WERI-Rb-1 (cell line): Measurements from ENCODE around the gene HSD17B8.
A peak's percentile ranks its signal among the peaks of the same experiment; 100 is the strongest.

Experiments
- DNase-seq: peaks from one replicate; pipeline ENCODE4 v3.0.0-alpha.2; 2020
- H3K27ac ChIP-seq: fragments of 250-450 bp; sonication (Bioruptor Pico); 2 replicates; pipeline ENCODE4 v1.5.1; 2020; ENCODE audit warnings: mild to moderate bottlenecking, moderate library complexity
- H3K27me3 ChIP-seq: fragments of 250-450 bp; sonication (Bioruptor Pico); 2 replicates; pipeline ENCODE4 v1.5.1; 2021; ENCODE audit warnings: mild to moderate bottlenecking, low read depth, moderate library complexity; ENCODE audit not compliant: insufficient read depth, severe bottlenecking
- H3K36me3 ChIP-seq: fragments of 250-450 bp; sonication (Bioruptor Pico); 2 replicates; pipeline ENCODE4 v1.5.1; 2020; ENCODE audit warnings: mild to moderate bottlenecking, moderate library complexity
- H3K4me3 ChIP-seq: 2 replicates; pipeline ENCODE4 v1.5.1; 2011; ENCODE audit warnings: low read depth, mild to moderate bottlenecking, control low read depth, low read length
- H3K9me3 ChIP-seq: fragments of 250-450 bp; sonication (Bioruptor Pico); 2 replicates; pipeline ENCODE4 v1.5.1; 2021; ENCODE audit warnings: mild to moderate bottlenecking, moderate library complexity; ENCODE audit not compliant: severe bottlenecking
- TF ChIP-seq, protein P1 (sequence below): IDR thresholded peaks from 2 replicates; pipeline ENCODE4 v1.5.1; 2011; ENCODE audit warnings: low read depth, mild to moderate bottlenecking, control low read depth, inconsistent platforms, low read length

Gene HSD17B8

DNA sequence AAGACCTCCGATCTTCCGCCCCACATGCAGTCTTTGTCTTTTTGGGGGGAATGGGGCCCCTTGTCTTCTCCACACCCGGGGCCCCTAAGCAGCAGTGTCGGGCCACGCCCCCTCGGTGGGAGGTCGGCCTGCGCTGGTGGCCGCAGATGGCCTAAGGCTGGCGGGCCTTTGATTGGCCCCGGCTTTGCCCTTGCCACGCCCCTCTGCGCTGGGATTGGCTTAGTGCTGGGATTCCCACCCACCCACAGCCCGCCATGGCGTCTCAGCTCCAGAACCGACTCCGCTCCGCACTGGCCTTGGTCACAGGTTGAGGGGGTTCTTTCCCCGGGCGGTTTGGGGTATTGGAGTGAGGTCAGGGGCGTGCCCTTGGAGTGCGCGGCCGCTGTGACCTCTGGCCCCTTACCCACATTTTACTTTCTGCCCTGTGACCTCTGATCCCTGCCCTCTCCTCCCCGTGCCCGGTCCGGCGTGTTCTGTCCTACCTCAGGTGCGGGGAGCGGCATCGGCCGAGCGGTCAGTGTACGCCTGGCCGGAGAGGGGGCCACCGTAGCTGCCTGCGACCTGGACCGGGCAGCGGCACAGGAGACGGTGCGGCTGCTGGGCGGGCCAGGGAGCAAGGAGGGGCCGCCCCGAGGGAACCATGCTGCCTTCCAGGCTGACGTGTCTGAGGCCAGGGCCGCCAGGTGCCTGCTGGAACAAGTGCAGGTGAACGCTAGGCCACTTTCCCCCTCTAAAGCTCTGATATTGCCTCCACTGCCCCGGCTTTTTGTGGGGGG, at the start of gene HSD17B8:
Gene HSD17B8, plus strand, starts transcription at position 241 of the 776 bp plus-strand sequence. Its CDS starts 14 bp downstream, at position 255.
- Histone ChIP-seq H3K36me3 (peaks cover 41% of the 10 kb centered on the region), H3K27ac (peak within 1 kb of the TSS; percentile 90), H3K4me3 (peak within 1 kb of the TSS; percentile 88), H3K9me3 (no peaks in the 10 kb centered on the region), H3K27me3 (no peaks in the 10 kb centered on the region)
- DNase-seq: peak; percentile 100
- TF ChIP-seq, protein P1, sequence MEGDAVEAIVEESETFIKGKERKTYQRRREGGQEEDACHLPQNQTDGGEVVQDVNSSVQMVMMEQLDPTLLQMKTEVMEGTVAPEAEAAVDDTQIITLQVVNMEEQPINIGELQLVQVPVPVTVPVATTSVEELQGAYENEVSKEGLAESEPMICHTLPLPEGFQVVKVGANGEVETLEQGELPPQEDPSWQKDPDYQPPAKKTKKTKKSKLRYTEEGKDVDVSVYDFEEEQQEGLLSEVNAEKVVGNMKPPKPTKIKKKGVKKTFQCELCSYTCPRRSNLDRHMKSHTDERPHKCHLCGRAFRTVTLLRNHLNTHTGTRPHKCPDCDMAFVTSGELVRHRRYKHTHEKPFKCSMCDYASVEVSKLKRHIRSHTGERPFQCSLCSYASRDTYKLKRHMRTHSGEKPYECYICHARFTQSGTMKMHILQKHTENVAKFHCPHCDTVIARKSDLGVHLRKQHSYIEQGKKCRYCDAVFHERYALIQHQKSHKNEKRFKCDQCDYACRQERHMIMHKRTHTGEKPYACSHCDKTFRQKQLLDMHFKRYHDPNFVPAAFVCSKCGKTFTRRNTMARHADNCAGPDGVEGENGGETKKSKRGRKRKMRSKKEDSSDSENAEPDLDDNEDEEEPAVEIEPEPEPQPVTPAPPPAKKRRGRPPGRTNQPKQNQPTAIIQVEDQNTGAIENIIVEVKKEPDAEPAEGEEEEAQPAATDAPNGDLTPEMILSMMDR: no peak

DNA sequence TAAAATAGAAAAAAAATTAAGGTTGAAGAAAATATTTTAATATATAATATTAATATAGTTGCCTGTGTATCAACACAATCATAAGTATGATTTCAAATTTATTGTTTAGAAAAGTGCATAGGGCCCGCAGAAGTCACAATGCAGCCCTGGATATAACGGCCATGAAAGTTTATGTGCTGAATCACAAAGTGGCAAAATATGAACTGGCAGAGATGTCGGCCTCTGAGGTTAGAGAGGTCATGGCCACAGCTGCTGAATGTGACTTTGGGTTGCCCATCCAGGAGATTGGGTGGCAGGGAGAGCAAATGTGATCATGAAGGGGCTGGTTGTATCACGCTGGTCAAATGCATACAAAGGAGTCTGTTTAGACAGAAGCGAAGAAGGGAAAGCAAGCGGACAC, 47.9 kb upstream of the HSD17B8 start:
- Histone ChIP-seq H3K4me3 (no peak overlapping the region), H3K27ac (no peak overlapping the region), H3K27me3 (no peaks in the 10 kb centered on the region), H3K9me3 (peaks cover 16% of the 10 kb centered on the region), H3K36me3 (no peaks in the 10 kb centered on the region)
- DNase-seq: no peak
- TF ChIP-seq, protein P1: no peak

DNA sequence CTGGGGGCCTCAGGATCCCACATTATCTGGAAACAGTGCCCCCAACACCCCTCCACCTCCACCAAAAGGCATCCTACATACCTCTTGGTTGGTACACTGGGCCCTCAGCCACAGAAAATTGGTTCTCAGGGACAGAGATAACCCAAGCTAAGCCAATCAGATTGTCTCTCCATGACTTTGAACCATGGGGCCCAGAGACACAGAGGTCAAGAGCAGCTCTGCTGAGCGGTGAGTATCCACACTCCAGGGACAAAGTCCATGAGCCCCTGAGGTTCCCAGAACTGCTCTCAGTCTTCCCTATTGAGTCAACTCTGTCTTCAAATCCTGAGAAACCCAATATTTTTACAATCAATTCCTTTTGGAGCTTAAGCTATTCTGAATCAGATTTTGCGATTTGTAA, 47.5 kb upstream of the HSD17B8 start:
- TF ChIP-seq, protein P1: no peak
- Histone ChIP-seq H3K27me3 (no peaks in the 10 kb centered on the region), H3K4me3 (no peak overlapping the region), H3K36me3 (no peaks in the 10 kb centered on the region), H3K27ac (no peak overlapping the region), H3K9me3 (peaks cover 12% of the 10 kb centered on the region)
- no peak for DNase-seq

DNA sequence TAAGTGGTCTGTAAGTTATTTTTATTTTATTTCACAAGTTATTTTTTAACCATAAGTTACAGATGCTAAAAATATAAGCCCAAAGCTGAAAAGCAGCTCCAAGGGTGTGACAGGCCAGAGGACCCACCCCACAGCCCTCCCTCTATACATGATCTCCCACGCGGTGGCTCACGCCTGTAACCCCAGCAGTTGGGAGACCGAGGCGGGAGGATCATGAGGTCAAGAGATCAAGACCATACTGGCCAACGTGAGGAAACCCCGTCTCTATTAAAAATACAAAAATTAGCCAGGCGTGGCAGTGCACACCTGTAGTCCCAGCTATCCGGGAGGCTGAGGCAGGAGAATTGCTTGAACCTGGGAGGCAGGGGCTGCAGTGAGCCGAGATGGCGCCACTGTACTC, 44.4 kb upstream of the HSD17B8 start:
- Histone ChIP-seq H3K9me3 (no peaks in the 10 kb centered on the region), H3K27ac (no peak overlapping the region), H3K36me3 (no peaks in the 10 kb centered on the region), H3K4me3 (no peak overlapping the region), H3K27me3 (no peaks in the 10 kb centered on the region)
- DNase-seq: no peak
- TF ChIP-seq, protein P1: no peak

GRCh38 chr6:33160728-33161344, 43.6 kb upstream of the HSD17B8 start:
- no peaks in the 10 kb centered on the region for H3K9me3 ChIP-seq
- H3K36me3 ChIP-seq: no peaks in the 10 kb centered on the region
- peak overlapping the region; percentile 50; the same call in 1 of the 2 replicates for H3K27ac ChIP-seq
- H3K4me3 ChIP-seq: no peak overlapping the region; the same call in 1 of the 2 replicates
- peak; percentile 52 for DNase-seq
- TF ChIP-seq, protein P1: no peak
- no peaks in the 10 kb centered on the region for H3K27me3 ChIP-seq
